IMR-90 (cell line): ENCODE measurements around the gene LSM2. TPM values are rescaled to one million over a fixed set of nuclear protein-coding genes. Genes with fewer than 3 reads are reported as not detected.

Experiments
- ATAC-seq: fragments of 200-7000 bp; cut with Tn5 transposase; 2 replicates; pipeline ENCODE4 v1.9.1; 2020; ENCODE audit warnings: low read depth, mild to moderate bottlenecking, moderate library complexity
- BruUV-seq: library from RNA; stranded (reverse); fragments of 400-500 nt; replicated peaks from 2 replicates; lab custom pipeline; 2021; lab: Mats Ljungman, UMichigan
- CTCF ChIA-PET: fragments of 300-600 bp; formaldehyde crosslinking; extraction: SDS; loops from one replicate; lab custom pipeline; 2021; ENCODE audit warnings: antibody characterized with exemption; lab: Yijun Ruan, JAX
- POLR2A ChIA-PET: fragments of 300-600 bp; sonication (Branson Sonifier 250); formaldehyde crosslinking; loops from one replicate; lab custom pipeline; 2022; ENCODE audit warnings: antibody characterized with exemption; ENCODE audit not compliant: unreplicated experiment; lab: Charles Lee
- DNase-seq: peaks from one replicate; pipeline ENCODE4 v3.0.0; 2013
- H2AFZ ChIP-seq: replicated peaks from 2 replicates; pipeline ENCODE3; 2013; ENCODE audit warnings: low read length, mild to moderate bottlenecking; ENCODE audit not compliant: poor library complexity
- H2AK5ac ChIP-seq: 2 replicates; pipeline ENCODE4 v1.6.1; 2013; ENCODE audit warnings: low read depth, low read length, inconsistent platforms
- H2AK9ac ChIP-seq: replicated peaks from 2 replicates; pipeline ENCODE3; 2013; ENCODE audit warnings: mild to moderate bottlenecking, low read depth, low read length, moderate library complexity; ENCODE audit not compliant: poor library complexity
- H2BK120ac ChIP-seq: 2 replicates; pipeline ENCODE4 v1.6.1; 2013; ENCODE audit warnings: low read depth, low read length, inconsistent platforms
- H2BK15ac ChIP-seq: 3 replicates; pipeline ENCODE4 v1.6.1; 2013; ENCODE audit warnings: low read depth, low read length, inconsistent platforms
- H2BK20ac ChIP-seq: 2 replicates; pipeline ENCODE4 v1.6.1; 2013; ENCODE audit warnings: low read depth, mild to moderate bottlenecking, inconsistent platforms, low read length, moderate library complexity
- H2BK5ac ChIP-seq: 2 replicates; pipeline ENCODE4 v1.6.1; 2013; ENCODE audit warnings: mild to moderate bottlenecking, low read depth, low read length, inconsistent platforms; ENCODE audit not compliant: poor library complexity, severe bottlenecking
- H3K14ac ChIP-seq: replicated peaks from 2 replicates; pipeline ENCODE4 v1.6.1; 2013; ENCODE audit warnings: low read depth, low read length, inconsistent platforms
- H3K18ac ChIP-seq: 2 replicates; pipeline ENCODE4 v1.6.1; 2013; ENCODE audit warnings: low read depth, low read length, control low read depth
- H3K23ac ChIP-seq: 2 replicates; pipeline ENCODE4 v1.6.1; 2013; ENCODE audit warnings: low read depth, low read length, inconsistent platforms
- H3K27ac ChIP-seq: 2 replicates; pipeline ENCODE4 v1.5.1; 2013; ENCODE audit warnings: mild to moderate bottlenecking, control low read depth, low read length; ENCODE audit not compliant: insufficient read depth
- H3K27me3 ChIP-seq: 2 replicates; pipeline ENCODE4 v1.6.1; 2013; ENCODE audit warnings: low read length; ENCODE audit not compliant: control insufficient read depth, insufficient read depth
- H3K36me3 ChIP-seq: 2 replicates; pipeline ENCODE4 v1.6.1; 2013; ENCODE audit warnings: low read length, mixed read lengths; ENCODE audit not compliant: control insufficient read depth, insufficient read depth
- H3K4ac ChIP-seq: 2 replicates; pipeline ENCODE4 v1.6.1; 2013; ENCODE audit warnings: low read depth, low read length, inconsistent platforms
- H3K4me1 ChIP-seq: 2 replicates; pipeline ENCODE4 v1.6.1; 2013; ENCODE audit warnings: low read length, mixed read lengths; ENCODE audit not compliant: control insufficient read depth, insufficient read depth
- H3K4me2 ChIP-seq: 2 replicates; pipeline ENCODE4 v1.6.1; 2013; ENCODE audit warnings: low read depth, mild to moderate bottlenecking, control low read depth, low read length, moderate library complexity
- H3K4me3 ChIP-seq: 2 replicates; pipeline ENCODE4 v1.5.1; 2013; ENCODE audit warnings: low read depth, mild to moderate bottlenecking, control low read depth, low read length, moderate library complexity; ENCODE audit not compliant: insufficient read depth
- H3K56ac ChIP-seq: 2 replicates; pipeline ENCODE4 v1.6.1; 2013; ENCODE audit warnings: low read length, inconsistent platforms; ENCODE audit not compliant: insufficient read depth; ENCODE audit errors: extremely low read depth
- H3K79me1 ChIP-seq, 2 experiments: 2 replicates each; pipeline ENCODE4 v1.6.1; 2013; ENCODE audit warnings: low read length in 2 of 2, inconsistent platforms in 1 of 2, low read depth in 1 of 2
- H3K9ac ChIP-seq: 2 replicates; pipeline ENCODE4 v1.6.1; 2013; ENCODE audit warnings: low read depth, low read length, control low read depth
- H3K9me1 ChIP-seq: 2 replicates; pipeline ENCODE4 v1.6.1; 2013; ENCODE audit warnings: low read length, inconsistent platforms; ENCODE audit not compliant: insufficient read depth
- H3K9me3 ChIP-seq: 2 replicates; pipeline ENCODE4 v1.6.1; 2013; ENCODE audit warnings: low read length; ENCODE audit not compliant: control insufficient read depth, insufficient read depth
- H4K20me1 ChIP-seq: 2 replicates; pipeline ENCODE4 v1.6.1; 2013; ENCODE audit warnings: low read length, inconsistent platforms; ENCODE audit not compliant: insufficient read depth
- H4K5ac ChIP-seq: 2 replicates; pipeline ENCODE4 v1.6.1; 2013; ENCODE audit warnings: mild to moderate bottlenecking, low read depth, low read length, control low read depth
- H4K8ac ChIP-seq, 2 experiments: 2 replicates each; pipeline ENCODE4 v1.6.1; 2013; ENCODE audit warnings: low read depth in 2 of 2, low read length in 2 of 2, control low read depth in 1 of 2, inconsistent platforms in 1 of 2
- H4K91ac ChIP-seq: 2 replicates; pipeline ENCODE4 v1.6.1; 2013; ENCODE audit warnings: low read depth, low read length, inconsistent platforms; ENCODE audit not compliant: insufficient read depth
- BHLHE40 ChIP-seq: fragments of 150-350 bp; IDR thresholded peaks from 2 replicates; pipeline ENCODE4 v1.6.1; 2016; ENCODE audit warnings: mild to moderate bottlenecking, low read depth, low read length
- CEBPB ChIP-seq: IDR thresholded peaks from 2 replicates; pipeline ENCODE4 v1.6.1; 2012; ENCODE audit warnings: low read depth, low read length, improper control_type of control experiment
- ELK1 ChIP-seq: fragments of 150-350 bp; IDR thresholded peaks from 2 replicates; pipeline ENCODE4 v1.6.1; 2016; ENCODE audit warnings: low read depth, mild to moderate bottlenecking, low read length, moderate library complexity, borderline replicate concordance
- FOS ChIP-seq: fragments of 150-350 bp; IDR thresholded peaks from 2 replicates; pipeline ENCODE4 v1.6.1; 2016; ENCODE audit warnings: low read depth, low read length
- MAZ ChIP-seq: IDR thresholded peaks from 2 replicates; pipeline ENCODE4 v1.6.1; 2012; ENCODE audit warnings: low read depth, mild to moderate bottlenecking, low read length, improper control_type of control experiment, moderate library complexity, borderline replicate concordance
- RAD21 ChIP-seq: IDR thresholded peaks from 2 replicates; pipeline ENCODE4 v1.6.1; 2012; ENCODE audit warnings: low read length, improper control_type of control experiment
- RCOR1 ChIP-seq: IDR thresholded peaks from 2 replicates; pipeline ENCODE4 v1.6.1; 2012; ENCODE audit warnings: mild to moderate bottlenecking, low read length, improper control_type of control experiment; ENCODE audit not compliant: insufficient replicate concordance
- WGBS, 2 experiments: methylation state at CpG; one replicate each; pipeline versions ENCODE4 v1.1.5 to v1.1.7; 2013; ENCODE audit warnings: missing lambda C conversion rate in 2 of 2; ENCODE audit not compliant: insufficient read length in 1 of 2; ENCODE audit errors: extremely low coverage in 2 of 2; 5-methylcytosine and 5-hydroxymethylcytosine counted together
- dilution Hi-C: fragments of 300-500 bp; cut with HindIII; formaldehyde crosslinking; loops from one replicate; pipeline ENCODE4 v1.14.3; 2018; ENCODE audit warnings: low sequenced_read_pairs; ENCODE audit not compliant: unreplicated experiment
- in situ Hi-C: fragments of 300-500 bp; cut with MboI; formaldehyde crosslinking; loops from 3 replicates; pipeline ENCODE4 v1.14.3; 2019; ENCODE audit warnings: low sequenced_read_pairs, inconsistent platforms, mixed read lengths
- intact Hi-C: fragments of 100-400 bp; cut with micrococcal nuclease; formaldehyde crosslinking; loops from 2 replicates; pipeline ENCODE4 v1.10.0; 2022
- polyA plus RNA-seq, 3 experiments: library from polyadenylated mRNA; depleted of rRNA; stranded (reverse); fragments of >200 nt; gene quantifications; 2 replicates each; pipeline ENCODE4 v1.2.3, GENCODE V29; 2012; ENCODE audit warnings: low replicate concordance in 1 of 3
- total RNA-seq: library from RNA; depleted of rRNA; stranded (reverse); fragments of >200 nt; gene quantifications from 2 replicates; pipeline ENCODE4 v1.2.3, GENCODE V29; 2012

The LSM2 gene
- total and polyA plus RNA-seq, 2 of the 4 experiments (the other 2 are of a cell fraction) = 56.3 to 61.0 TPM

- Histone ChIP-seq H3K27me3 (no peaks in the 10 kb centered on the region), H4K91ac (no peak overlapping the region), H4K5ac (no peak overlapping the region), H2AK9ac (peak overlapping the region; percentile 59), H2BK20ac (0 out of 2 replicates have a peak overlapping the region, but pooled peaks have one; percentile 8), H3K9me3 (no peaks in the 10 kb centered on the region), H3K4me3 (no peak overlapping the region), H3K14ac (no peak overlapping the region), H2AFZ (no peak overlapping the region), H3K4ac (peak overlapping the region; percentile 9; the same call in 1 of the 2 replicates), H3K18ac (no peak overlapping the region), H3K79me1 (0 out of 4 replicates have a peak, but pooled peaks cover 0 to 12% of the 10 kb centered on the region in 2 experiments), H2AK5ac (peak overlapping the region; percentile 46; the same call in 1 of the 2 replicates), H3K56ac (no peak overlapping the region), H4K8ac (no peak overlapping the region), H2BK15ac (no peak overlapping the region; the same call in 2 of the 3 replicates), H3K27ac (no peak overlapping the region), H3K4me2 (peak overlapping the region; percentile 25; the same call in 1 of the 2 replicates), H2BK5ac (no peak overlapping the region), H4K20me1 (peaks cover 3% of the 10 kb centered on the region; the same call in 1 of the 2 replicates), H3K9ac (no peak overlapping the region), H3K36me3 (no peaks in the 10 kb centered on the region; the same call in 1 of the 2 replicates), H3K9me1 (peaks cover 6% of the 10 kb centered on the region), H3K4me1 (peaks cover 5% of the 10 kb centered on the region), H2BK120ac (no peak overlapping the region), H3K23ac (no peak overlapping the region; the same call in 1 of the 2 replicates)
- ATAC-seq = peak; percentile 95
- no CpG with 5 or more reads among the region's 8 CpGs for WGBS, 2 experiments
- intact Hi-C loops (no loop called here), in situ Hi-C loops (no loop called here), dilution Hi-C loops (no loop called here)
- POLR2A ChIA-PET = no interaction called here
- no TSS peak for BruUV-seq
- CTCF ChIA-PET = interaction anchor here (1.5 kb wide), 1 partner anchor 17 kb away, joined by 5 read pairs; no protein-coding TSS in a partner anchor
- DNase-seq = peak; percentile 90
- TF ChIP-seq FOS = peak; percentile 70
- TF ChIP-seq RAD21 = no peak
- TF ChIP-seq CEBPB = peak; percentile 60; the same call in 1 of the 2 replicates
- TF ChIP-seq RCOR1 = no peak
- peak; percentile 26; the same call in 1 of the 2 replicates for TF ChIP-seq BHLHE40
- no peak for TF ChIP-seq MAZ
- no peak for TF ChIP-seq ELK1
Measured at GRCh38 chr6:31752739-31753319, 53.9 kb downstream of the LSM2 start.
